Stimulated activated CD4-positive, alpha-beta T cell treated with anti-CD3 and anti-CD28 coated beads, TNF-alpha, amount 100 ng/mL, for 24 hours (primary cell): ENCODE data around the gene SERP2.
A peak's percentile ranks its signal among the peaks of the same experiment; 100 is the strongest.

Experiments
- DNase-seq, 3 experiments: peaks; one replicate each; pipeline ENCODE4 v3.0.0-alpha.2; 2020; ENCODE audit warnings: low read depth in 3 of 3

SERP2 gene

DNA sequence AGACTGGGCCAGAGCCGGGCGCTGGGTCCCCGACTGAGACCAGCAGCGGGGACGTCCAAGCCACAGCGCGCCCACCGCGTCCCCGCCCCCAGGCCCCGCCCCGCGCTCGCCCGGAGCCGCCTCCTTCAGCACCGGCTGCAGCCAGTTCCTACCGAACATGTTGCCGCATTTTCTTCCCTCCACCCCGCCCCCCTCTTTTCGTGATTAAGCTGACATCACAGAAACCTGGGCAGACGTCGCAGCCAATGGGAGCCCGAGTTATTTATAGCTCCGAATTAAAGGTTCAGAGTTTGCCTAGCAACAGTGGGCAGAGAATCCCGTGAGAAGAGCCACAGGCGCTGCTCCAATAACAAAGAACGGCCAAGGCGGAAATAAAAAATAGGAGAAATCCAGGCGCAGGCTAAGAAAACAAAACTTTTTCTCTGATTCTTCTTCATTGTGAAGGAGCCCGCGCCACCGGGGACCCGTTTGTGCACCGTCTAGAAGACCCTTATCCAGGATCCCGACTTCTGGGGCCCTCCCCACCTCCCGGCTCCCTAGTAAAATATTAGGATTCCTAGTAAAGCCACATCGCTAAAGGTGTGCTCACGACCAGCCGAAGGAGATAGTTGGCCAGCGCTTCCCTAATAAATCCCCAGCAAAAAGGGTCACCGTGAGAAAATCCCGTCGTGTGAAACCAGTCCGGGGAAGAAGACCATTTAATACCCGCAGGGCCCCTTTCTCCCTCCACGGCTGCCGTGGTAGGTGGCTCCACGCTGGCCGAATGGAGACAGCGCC, 61.7 kb downstream of the SERP2 start:
- peak; percentile 79 to 86 (median 83) for DNase-seq

DNA sequence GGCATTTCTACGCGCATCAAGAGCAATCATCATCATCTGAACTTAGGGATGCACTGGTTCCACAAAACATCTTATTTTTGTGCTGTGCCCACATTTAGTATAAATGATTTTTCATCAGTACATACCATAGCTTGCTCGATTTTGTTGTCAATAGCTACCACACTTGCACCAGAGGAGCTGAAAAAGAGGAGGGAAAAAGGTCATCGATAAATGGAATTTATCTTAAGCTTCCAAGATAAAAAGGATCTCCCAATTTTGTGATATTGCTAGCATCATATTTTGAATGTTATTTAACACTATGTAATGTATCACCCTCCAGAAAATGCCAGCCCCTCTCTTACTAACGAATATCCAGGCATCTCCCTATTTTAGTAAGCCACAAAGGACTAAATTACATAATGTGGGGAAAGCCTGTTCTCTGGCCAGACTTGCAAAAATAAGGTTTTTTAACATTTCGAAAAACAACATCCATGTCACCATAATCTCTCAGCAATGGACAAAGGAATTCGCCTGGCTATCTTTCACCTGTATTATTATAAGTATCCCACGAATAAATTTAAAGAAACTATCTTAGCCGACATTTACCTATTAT, 62.4 kb downstream of the SERP2 start:
- no peak for DNase-seq

DNA sequence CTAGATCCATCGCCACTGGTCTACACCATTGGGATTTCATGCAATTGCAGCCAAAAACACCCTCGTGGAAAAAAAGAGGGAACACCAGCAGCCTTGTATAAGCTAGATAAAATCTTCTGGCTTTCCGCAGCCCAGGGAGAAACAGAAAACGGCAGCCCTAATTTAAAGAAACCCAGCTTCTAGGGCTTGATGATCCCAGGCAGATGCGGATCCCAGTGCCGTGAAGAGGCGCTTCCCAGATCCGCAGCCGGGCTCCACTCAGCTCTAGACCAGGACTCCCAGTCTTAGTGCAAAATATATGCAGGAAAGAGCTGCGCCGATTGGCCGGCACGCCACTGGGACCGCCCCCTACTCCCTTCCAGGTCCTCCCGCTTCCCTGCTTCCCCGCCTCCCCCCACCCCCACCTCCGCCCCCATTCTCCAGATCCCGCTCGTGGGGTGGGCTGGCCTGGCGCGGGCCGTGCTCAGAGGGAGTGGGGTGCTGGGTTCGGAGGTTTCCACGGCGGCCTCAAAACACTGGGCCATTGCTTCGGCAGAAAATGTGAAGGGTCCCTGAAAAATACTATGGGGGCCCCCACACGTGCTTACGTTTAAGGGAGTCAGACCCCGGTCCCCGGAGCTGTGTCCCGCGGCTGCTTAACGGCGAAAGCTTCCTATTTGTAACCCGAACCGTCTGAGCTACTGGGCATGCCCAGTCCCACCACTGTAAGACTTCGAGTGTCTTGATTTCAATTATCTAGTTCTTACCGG, 63.1 kb downstream of the SERP2 start:
- peak; percentile 6 to 25 (median 19) for DNase-seq

DNA sequence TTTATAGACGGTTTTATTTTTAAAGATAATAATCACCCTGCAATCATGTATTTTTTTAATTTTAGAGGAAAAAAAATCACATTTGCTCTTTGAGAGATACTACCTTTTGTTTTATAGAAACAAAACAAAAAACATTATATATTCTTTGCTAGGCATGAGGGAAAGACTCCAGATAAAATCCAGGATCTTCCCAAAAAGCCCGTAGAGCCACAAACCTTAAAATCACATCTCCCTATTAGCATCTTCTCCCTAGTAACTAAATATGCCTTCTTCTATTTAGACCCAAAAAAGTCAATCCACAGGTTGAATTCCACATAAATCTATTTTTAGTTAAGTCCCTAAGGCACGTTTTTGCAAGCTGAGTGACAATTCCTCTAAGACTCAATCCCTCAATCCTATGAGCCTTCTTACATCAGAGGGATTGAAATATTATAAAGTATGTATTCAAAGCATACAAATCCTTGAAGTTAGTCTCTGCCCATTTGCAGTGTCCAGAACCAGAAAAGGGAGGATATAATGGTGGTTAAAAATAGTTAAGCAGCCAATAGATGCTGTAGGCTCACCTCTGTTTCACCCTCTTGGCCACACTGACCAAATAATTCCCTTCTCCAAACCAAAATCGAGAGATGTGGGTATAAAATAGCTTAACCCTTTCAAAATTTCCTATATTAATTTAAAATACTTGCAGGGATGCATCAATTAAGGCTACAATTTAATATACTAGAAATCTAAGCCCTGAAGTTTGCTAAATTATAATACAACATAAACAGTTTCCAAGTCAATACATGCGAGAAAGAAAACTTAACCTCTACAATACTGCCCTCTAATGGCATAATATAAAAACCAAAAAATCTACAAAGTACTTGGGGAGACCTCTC, 64.0 kb downstream of the SERP2 start:
- no peak for DNase-seq

DNA sequence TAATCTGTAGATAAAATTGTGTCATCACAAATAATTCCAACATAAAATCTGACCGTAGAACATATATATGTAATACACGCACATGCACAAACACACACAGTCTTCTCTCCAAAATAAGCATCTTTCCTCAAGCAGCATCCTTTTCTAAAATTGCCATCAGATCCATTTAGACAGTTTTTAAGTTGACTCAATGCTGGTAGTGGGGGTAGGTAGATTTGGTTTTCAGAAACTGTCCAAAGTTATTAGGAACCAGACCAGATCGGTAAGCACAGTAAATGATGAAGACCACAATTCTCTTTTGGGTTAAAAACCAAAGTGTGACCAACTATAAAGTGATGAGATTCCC, 64.6 kb downstream of the SERP2 start:
- no peak for DNase-seq

DNA sequence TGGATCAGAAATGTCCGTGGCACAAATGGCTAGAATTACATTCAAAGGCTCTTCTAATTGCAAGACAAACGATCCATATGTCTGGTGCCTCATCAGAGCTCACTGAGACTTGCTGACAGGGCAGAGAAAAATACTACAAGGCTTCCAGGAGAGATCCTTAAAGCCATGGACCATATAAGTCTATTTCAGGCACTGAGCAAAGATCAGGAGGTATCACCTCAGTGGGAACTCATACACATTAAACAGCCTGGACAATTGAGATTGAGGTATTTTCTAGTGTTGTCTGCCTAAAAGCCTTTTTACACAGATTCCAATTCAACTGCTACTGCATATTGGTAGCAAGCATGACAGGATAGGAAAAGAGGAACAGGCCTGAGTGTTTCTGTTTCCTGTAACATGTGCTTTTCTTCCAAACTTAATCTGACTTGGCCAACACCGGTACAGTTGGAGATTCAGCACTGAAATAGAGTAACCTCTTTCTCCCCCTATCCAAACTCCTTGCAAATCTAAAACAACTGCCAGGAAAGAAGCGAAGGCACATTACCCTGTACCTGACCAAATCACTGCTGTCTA, 65.9 kb downstream of the SERP2 start:
- DNase-seq = no peak

DNA sequence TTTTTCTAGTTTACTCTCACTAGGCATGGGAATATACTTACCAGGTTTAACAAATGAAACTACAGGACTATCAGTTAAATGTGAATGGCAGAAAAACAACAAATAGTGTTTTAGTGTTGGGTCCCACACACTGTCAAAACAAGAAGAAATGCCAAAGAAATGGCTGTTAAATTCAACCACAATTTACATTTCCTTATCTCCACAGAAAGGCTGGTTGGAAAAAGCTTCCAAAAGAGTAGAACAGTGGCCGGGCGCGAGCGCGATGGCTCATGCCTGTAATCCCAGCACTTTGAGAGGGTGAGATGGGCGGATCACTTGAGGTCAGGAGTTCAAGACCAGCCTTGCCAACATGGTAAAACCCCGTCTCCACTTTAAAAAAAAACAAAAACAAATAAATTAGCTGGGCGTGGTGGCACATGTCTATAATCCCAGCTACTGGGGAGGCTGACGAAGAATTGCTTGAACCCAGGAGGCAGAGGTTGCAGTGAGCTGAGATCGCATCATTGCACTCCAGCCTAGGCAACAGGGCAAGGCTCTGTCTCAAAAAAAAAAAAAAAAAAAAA, 66.5 kb downstream of the SERP2 start:
- DNase-seq = no peak
